GM19372 (cell line): ENCODE results near the gene IRGQ.

Source experiments
- ATAC-seq: cut with Tn5 transposase; IDR thresholded peaks from one replicate; pipeline ENCODE4 v1.9.1; 2021; ENCODE audit warnings: mild to moderate bottlenecking, low read depth, moderate library complexity; ENCODE audit not compliant: unreplicated experiment

IRGQ gene

GRCh38 chr19:43575156-43575950, 20.6 kb downstream of the IRGQ start, which contains the start of the genes PINLYP and XRCC1:
Gene PINLYP (plus strand): TSS chr19:43575801. CDS start chr19:43577192, 1,391 bp downstream.
Gene XRCC1 (minus strand): TSS chr19:43575527. CDS start chr19:43575458, 69 bp downstream.
- peak; percentile 97 for ATAC-seq

GRCh38 chr19:43574424-43575155, 21.3 kb downstream of the IRGQ start:
- ATAC-seq = no peak

DNA sequence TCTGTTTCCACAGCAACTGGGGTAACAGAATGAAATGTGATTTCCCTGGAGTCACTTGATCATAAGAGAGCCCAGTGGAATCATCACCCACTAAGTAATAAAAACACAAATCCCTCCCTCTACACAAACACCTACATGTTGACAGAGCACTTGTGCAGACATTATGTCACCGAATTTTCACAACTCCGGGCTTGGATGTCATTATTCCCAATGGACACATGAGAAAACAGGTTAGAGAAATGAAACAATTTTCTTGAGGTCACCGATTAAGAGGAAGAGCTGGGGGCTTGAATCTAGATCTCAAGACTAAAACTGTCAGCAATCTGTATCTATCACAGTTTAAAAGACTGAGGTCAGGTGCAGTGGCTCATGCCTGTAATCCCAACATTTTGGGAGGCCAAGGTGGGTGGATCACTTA, 23.8 kb downstream of the IRGQ start:
- no peak for ATAC-seq

GRCh38 chr19:43570174-43570791, 25.7 kb downstream of the IRGQ start:
- no peak for ATAC-seq

GRCh38 chr19:43569657-43570056, 26.3 kb downstream of the IRGQ start:
- no peak for ATAC-seq

DNA sequence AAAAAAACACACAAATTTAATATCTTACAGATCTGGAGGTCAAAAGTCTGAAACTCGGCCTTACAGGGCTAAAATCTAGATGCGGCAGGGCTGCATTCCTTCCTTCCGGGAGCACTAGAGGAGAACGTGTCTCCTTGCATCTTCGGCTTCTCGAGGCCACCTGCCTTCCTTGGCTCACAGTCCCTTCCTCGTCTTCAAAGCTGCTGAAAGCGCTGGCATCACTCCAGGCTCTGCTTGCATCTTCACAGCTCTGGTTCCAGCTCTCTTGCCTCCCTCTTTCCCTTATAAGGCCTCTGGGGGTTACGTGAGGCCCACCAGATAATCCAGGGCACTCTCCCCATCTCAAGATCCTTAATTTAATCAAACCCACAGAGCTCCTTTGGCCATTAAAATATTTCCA, 31.1 kb downstream of the IRGQ start:
- no peak for ATAC-seq

DNA sequence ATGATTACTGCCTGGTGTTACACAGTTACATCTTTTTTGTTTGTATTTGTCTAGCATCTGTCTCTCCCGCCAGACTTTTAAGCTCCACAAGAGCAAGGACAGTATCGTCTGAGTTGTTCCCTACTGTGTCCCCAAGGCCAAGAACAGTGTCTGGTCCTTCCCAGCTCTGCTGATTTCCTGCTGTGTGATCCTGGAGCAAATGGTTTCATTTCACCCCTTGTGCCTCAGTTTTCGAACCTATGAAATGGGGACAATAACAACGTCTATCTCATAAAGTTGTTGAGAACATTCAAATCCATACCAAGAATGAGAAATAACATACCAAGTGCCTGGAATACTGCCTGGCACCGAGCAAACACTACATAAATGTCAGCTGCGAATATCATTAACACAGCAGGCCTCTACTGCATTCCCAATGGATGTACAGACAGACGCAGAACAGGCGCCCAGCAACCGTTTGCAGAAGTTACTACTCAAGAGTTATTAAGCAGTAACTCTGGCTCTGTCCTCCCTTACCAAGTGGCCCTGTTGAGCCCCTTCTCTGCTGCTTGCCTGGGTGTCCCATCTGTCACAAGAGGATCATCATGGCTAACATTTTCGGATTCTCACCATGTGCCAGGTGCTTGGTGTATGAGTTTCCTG, 32.0 kb downstream of the IRGQ start:
- ATAC-seq = no peak

GRCh38 chr19:43562698-43563241, 33.2 kb downstream of the IRGQ start:
- ATAC-seq = no peak

DNA sequence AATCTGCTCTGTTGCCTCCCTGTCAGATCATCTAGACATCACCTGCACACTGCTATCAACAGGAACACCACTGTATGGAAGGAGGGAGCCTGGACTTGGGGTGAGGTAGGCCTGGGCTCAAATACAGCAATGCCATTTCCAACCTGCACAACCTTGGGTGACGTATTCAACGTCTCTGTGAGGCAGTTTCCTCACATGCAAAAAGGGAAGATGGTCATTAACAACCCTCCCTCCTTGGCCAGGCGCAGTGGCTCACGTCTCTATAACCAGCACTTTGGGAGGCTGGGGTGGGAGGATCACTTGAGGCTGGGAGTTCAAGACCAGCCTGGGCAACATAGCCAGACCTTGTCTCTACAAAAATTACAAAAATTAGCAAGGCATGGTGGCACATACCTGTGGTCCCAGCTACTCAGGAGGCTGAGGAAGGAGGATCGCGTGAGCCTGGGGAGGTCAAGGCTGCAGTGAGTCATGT, 33.7 kb downstream of the IRGQ start:
- ATAC-seq = no peak

- ATAC-seq = no peak
Measured at GRCh38 chr19:43561139-43561970, 34.6 kb downstream of the IRGQ start.

GRCh38 chr19:43560687-43561086, 35.2 kb downstream of the IRGQ start:
- ATAC-seq = no peak

GRCh38 chr19:43555185-43555770, 40.7 kb downstream of the IRGQ start:
- ATAC-seq = no peak

GRCh38 chr19:43554317-43554895, 41.5 kb downstream of the IRGQ start:
- ATAC-seq = no peak

DNA sequence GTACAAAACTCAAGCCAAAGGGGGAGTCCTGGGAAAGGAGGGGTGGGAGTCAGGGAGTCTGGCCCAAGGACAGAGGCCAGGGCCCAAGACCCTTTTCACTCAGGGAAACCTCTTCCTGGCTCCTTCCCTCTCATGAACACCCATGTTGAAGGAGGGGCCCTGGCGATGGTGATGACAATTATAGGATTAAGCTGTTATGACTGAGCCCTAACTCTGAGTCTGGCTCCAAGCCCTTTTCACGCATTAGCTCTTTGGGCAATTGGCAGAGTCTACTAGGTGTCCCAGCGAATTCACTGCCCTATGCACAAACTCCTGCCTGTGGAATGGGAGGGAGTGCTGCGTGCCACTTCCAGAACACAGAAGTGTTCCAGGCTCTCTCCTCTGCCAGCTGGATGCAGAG, 42.3 kb downstream of the IRGQ start:
- no peak for ATAC-seq

DNA sequence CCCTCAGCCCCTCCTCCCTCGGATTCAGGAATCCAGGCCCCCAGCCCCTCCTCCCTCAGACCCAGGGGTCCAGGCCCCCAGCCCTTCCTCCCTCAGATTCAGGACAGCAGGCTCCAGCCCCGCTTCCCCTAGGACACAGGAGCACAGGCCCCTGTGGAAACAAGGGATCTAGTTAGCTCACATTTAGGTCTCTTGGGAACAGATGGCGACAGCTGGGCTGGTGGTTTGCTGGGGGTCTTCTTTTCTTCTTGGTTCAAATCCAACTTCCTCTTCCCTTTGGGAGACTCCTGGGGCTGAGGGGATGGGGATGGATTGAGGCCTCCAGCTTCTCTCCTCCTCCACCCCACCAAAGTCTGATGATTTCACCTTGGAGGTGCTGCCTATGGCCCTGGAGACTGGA, 43.3 kb downstream of the IRGQ start:
- ATAC-seq = no peak

- no peak for ATAC-seq
Measured at GRCh38 chr19:43552198-43552450, 43.8 kb downstream of the IRGQ start.

GRCh38 chr19:43551399-43552197, 44.3 kb downstream of the IRGQ start:
- ATAC-seq = no peak

- no peak for ATAC-seq
Measured at GRCh38 chr19:43548706-43549105, 47.2 kb downstream of the IRGQ start.
